Keratinocyte (primary cell): ENCODE data around the gene MEF2A. TPM values are rescaled to one million over a fixed set of nuclear protein-coding genes. Genes with fewer than 3 reads are reported as not detected.

Experiments
- DNase-seq: peaks from one replicate; pipeline ENCODE4 v3.0.0-alpha.2; 2011; ENCODE audit warnings: low read depth, missing footprints, low spot score
- FAIRE-seq: peaks from 2 replicates; lab custom pipeline; 2011; peaks lifted over from hg19 to GRCh38; lab: Jason Lieb, UNC
- H2AFZ ChIP-seq: 2 replicates; pipeline ENCODE4 v1.6.0; 2012; ENCODE audit warnings: low read length, control low read depth, inconsistent platforms; ENCODE audit not compliant: control insufficient read depth
- H3K27ac ChIP-seq: 2 replicates; pipeline ENCODE4 v1.5.1; 2011; ENCODE audit warnings: low read length; ENCODE audit not compliant: control insufficient read depth, insufficient read depth
- H3K27me3 ChIP-seq: 3 replicates; pipeline ENCODE4 v1.6.0; 2011; ENCODE audit warnings: low read length; ENCODE audit not compliant: control insufficient read depth, insufficient read depth; ENCODE audit errors: extremely low read depth
- H3K36me3 ChIP-seq, 2 experiments: 2 replicates in 1 of 2; 3 replicates in 1 of 2; pipeline ENCODE4 v1.5.1; 2011; ENCODE audit warnings: low read length in 2 of 2, mild to moderate bottlenecking in 1 of 2; ENCODE audit not compliant: control insufficient read depth in 2 of 2, insufficient read depth in 2 of 2; ENCODE audit errors: extremely low read depth in 1 of 2
- H3K4me1 ChIP-seq: 3 replicates; pipeline ENCODE4 v1.5.1; 2011; ENCODE audit warnings: low read length; ENCODE audit not compliant: control insufficient read depth, insufficient read depth; ENCODE audit errors: extremely low read depth
- H3K4me2 ChIP-seq: 3 replicates; pipeline ENCODE4 v1.6.0; 2011; ENCODE audit warnings: low read depth, low read length; ENCODE audit not compliant: control insufficient read depth, insufficient read depth; ENCODE audit errors: extremely low read depth
- H3K4me3 ChIP-seq, 3 experiments: fragments of 200-600 bp in 1 of 3; sonication (generic) in 1 of 3; 2 replicates in 2 of 3; 3 replicates in 1 of 3; pipeline ENCODE4 v1.5.1; 2011 to 2016; ENCODE audit warnings: low read length in 3 of 3, mild to moderate bottlenecking in 3 of 3, control low read depth in 2 of 3, inconsistent platforms in 1 of 3, low read depth in 1 of 3, mixed read lengths in 1 of 3, mixed run types in 1 of 3, moderate library complexity in 1 of 3; ENCODE audit not compliant: control insufficient read depth in 2 of 3, insufficient read depth in 2 of 3; ENCODE audit errors: extremely low read depth in 1 of 3
- H3K79me2 ChIP-seq: 2 replicates; pipeline ENCODE4 v1.6.0; 2012; ENCODE audit warnings: low read length; ENCODE audit not compliant: control insufficient read depth, insufficient read depth
- H3K9ac ChIP-seq: 3 replicates; pipeline ENCODE4 v1.6.0; 2011; ENCODE audit warnings: low read length; ENCODE audit not compliant: control insufficient read depth, insufficient read depth; ENCODE audit errors: extremely low read depth
- H3K9me1 ChIP-seq: 3 replicates; pipeline ENCODE4 v1.6.0; 2011; ENCODE audit warnings: low read length; ENCODE audit not compliant: control insufficient read depth, insufficient read depth; ENCODE audit errors: extremely low read depth
- H3K9me3 ChIP-seq: 2 replicates; pipeline ENCODE4 v1.5.1; 2012; ENCODE audit warnings: low read depth, low read length; ENCODE audit not compliant: control insufficient read depth
- H4K20me1 ChIP-seq: 3 replicates; pipeline ENCODE4 v1.6.0; 2011; ENCODE audit warnings: low read length; ENCODE audit not compliant: control insufficient read depth, insufficient read depth; ENCODE audit errors: extremely low read depth
- EZH2 ChIP-seq: IDR thresholded peaks from one replicate; pipeline ENCODE4 v1.6.1; 2012; ENCODE audit warnings: inconsistent platforms, mild to moderate bottlenecking, low read length, moderate library complexity
- dilution Hi-C: fragments of 300-500 bp; cut with MboI; formaldehyde crosslinking; loops from one replicate; pipeline ENCODE4 v1.7.0; 2020; ENCODE audit warnings: low sequenced_read_pairs; ENCODE audit not compliant: extremely low pct_ligation_motif_present
- polyA plus RNA-seq, 5 experiments: library from polyadenylated mRNA; depleted of rRNA in 3 of 5; stranded (reverse) in 3 of 5; stranded (forward) in 1 of 5; unstranded in 1 of 5; fragments of >200 nt; gene quantifications; 1 replicate in 1 of 5; 2 replicates in 3 of 5; 3 replicates in 1 of 5; pipeline versions ENCODE4 v1.2.1 to v1.2.3, GENCODE V29; 2011 to 2012; ENCODE audit warnings: missing spikeins in 2 of 5, low read depth in 1 of 5, low replicate concordance in 1 of 5
- TF ChIP-seq, protein P1 (sequence below), 3 experiments: IDR thresholded peaks in 1 of 3; conservative IDR thresholded peaks in 1 of 3; optimal IDR thresholded peaks in 1 of 3; 2 replicates in 2 of 3; 3 replicates in 1 of 3; pipeline versions ENCODE3 to v1.5.1; 2011; ENCODE audit warnings: low read length in 3 of 3, mild to moderate bottlenecking in 3 of 3, moderate library complexity in 2 of 3, control low read depth in 1 of 3, inconsistent platforms in 1 of 3; ENCODE audit not compliant: insufficient read depth in 2 of 3; ENCODE audit errors: extremely low read depth in 1 of 3

The MEF2A gene
- polyA plus RNA-seq, 1 donor (not counting 4 experiments of a cell fraction or from before 2014, with no cell fraction given): 27.4 TPM

DNA sequence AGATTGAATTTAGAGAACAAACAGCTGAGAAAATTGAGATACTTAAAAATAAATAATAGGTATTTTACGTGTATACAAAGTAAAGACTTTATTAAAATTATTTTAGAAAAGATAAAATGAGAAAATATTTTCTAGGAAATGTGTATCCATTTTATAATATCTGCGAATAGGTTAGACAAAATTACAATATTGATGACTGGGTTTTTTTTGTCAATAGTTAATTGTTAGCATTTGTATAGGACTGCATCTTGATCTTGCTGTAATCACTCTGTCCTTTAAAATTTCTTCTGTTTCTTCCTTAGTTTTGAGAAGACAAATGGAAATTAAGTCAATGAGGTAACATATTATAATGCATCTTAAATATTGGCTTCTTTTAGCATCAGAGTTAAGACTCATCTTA lies 50.3 kb downstream of the MEF2A start:
- H4K20me1 ChIP-seq: no peaks in the 10 kb centered on the region
- dilution Hi-C loops: no loop called here

DNA sequence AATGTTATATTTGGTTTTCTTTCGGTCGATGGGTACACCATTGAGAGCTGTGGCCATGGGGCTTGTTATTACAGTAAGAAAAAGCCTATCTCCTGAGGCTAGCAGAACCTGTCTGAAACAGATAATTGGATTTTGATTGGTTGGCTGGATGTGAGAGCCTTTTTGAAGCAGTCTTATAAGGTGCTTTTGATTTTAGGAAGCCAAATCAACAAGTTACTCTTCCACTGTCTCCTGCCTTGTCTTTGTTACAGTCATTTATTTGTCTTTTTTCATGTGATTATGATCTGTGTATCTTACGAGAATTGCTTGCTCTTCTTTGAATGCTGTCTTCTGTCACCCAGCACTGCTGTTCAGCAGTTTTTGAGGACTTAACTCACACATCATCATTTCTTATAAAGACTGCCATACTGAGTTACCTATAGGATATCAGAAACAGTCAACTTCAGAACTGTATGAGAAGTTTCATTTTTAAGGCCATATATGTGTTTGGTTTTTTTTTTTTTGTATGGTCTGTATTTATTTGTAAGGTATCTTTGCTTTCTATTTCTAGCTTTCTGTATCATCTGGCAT lies 51.1 kb downstream of the MEF2A start:
- Histone ChIP-seq H3K9ac (no peak overlapping the region), H2AFZ (no peak overlapping the region), H3K27ac (no peak overlapping the region), H3K36me3 (no peaks in the 10 kb centered on the region), H4K20me1 (no peaks in the 10 kb centered on the region), H3K9me1 (no peaks in the 10 kb centered on the region), H3K4me1 (peaks cover 37% of the 10 kb centered on the region), H3K9me3 (no peaks in the 10 kb centered on the region), H3K79me2 (peaks cover 47% of the 10 kb centered on the region), H3K4me2 (peak overlapping the region; percentile 13), H3K27me3 (no peaks in the 10 kb centered on the region), H3K4me3 (no peak overlapping the region)
- DNase-seq (no peak), FAIRE-seq (no peak)
- no peak for TF ChIP-seq EZH2
- dilution Hi-C loops: no loop called here

More for the DNA sequence above, 50.3 kb downstream of the MEF2A start:
- Histone ChIP-seq H3K27ac (no peak overlapping the region), H3K9me1 (no peaks in the 10 kb centered on the region), H3K4me1 (peaks cover 37% of the 10 kb centered on the region), H3K36me3 (no peaks in the 10 kb centered on the region), H3K9ac (no peak overlapping the region), H3K4me2 (no peak overlapping the region), H2AFZ (no peak overlapping the region), H3K79me2 (peaks cover 49% of the 10 kb centered on the region), H3K9me3 (no peaks in the 10 kb centered on the region), H3K27me3 (no peaks in the 10 kb centered on the region), H3K4me3 (no peak overlapping the region)
- FAIRE-seq: no peak
- DNase-seq: no peak
- TF ChIP-seq, protein P1, sequence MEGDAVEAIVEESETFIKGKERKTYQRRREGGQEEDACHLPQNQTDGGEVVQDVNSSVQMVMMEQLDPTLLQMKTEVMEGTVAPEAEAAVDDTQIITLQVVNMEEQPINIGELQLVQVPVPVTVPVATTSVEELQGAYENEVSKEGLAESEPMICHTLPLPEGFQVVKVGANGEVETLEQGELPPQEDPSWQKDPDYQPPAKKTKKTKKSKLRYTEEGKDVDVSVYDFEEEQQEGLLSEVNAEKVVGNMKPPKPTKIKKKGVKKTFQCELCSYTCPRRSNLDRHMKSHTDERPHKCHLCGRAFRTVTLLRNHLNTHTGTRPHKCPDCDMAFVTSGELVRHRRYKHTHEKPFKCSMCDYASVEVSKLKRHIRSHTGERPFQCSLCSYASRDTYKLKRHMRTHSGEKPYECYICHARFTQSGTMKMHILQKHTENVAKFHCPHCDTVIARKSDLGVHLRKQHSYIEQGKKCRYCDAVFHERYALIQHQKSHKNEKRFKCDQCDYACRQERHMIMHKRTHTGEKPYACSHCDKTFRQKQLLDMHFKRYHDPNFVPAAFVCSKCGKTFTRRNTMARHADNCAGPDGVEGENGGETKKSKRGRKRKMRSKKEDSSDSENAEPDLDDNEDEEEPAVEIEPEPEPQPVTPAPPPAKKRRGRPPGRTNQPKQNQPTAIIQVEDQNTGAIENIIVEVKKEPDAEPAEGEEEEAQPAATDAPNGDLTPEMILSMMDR (optimal IDR thresholded peaks at IDR 0.05 in 1 of 3, IDR thresholded peaks at IDR 0.05 in 1 of 3, conservative IDR thresholded peaks at IDR 0.05 in 1 of 3; ENCODE audit: extremely low read depth in 1 of 3, insufficient read depth in 2 of 3, low read length in 3 of 3): no peak
- no peak for TF ChIP-seq EZH2
